RCC 7860 (cell line): ENCODE results near the gene PITX3.

Source experiments
- DNase-seq: peaks from one replicate; pipeline ENCODE4 v3.0.0-alpha.2; 2015; ENCODE audit warnings: low spot score
- FAIRE-seq: peaks from 2 replicates; lab custom pipeline; 2012; peaks lifted over from hg19 to GRCh38; lab: Jason Lieb, UNC

Gene PITX3

DNA sequence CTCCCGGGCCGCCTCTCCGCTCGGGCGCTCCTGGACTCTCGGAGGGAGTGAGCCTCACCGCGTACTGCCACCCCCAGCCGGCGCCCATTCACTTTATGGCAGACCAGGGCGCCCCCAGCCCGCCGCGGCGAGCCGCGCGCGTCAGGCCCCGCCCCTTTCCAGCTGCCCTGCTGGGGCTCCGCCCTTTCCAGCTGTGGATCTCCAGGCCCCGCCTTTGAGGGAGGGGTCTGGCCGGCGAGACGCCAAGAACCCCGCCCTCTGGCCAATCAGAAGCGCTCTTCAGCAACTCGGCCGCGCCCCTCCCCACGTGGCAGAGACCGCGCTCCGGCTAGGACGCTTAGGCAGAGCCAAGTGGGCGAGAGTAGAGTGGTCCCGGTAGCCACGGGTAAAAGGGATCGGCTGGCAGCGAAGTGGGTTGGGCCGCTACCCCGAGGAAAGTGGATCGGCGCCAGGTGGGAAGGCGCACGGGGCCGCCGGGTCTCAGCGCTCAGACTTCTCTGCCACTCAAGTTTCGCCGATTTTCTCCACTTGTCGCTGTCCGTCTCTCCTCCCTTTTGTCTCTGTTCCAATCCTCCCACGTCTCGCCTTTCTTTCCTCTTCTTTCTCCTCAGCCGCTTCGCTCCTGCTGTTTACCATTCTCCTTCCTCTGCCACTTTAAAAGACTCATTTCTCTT, at the start of gene PITX3:
Gene PITX3, minus strand, starts transcription at position 69 of the 674 bp plus-strand sequence. CDS start 9,432 bp downstream, outside the sequence.
- DNase-seq (no peak), FAIRE-seq (no peak)

DNA sequence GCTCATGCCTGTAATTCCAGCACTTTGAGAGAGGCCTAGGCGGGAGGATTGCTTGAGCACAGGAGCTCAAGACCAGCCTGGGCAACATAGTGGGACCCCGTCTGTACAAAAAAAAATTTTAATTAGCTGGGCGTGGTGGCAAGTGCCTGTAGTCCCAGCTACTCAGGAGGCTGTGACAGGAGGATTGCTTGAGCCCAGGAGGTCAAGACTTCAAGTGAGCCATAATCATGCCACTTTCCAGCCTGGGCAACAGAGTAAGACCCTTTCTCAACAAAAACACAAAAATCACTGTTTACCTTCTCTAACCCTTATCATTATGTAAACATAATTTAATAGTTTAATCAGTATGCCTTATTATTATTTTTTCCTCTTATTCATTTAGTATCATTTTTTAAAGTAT, 48.5 kb upstream of the PITX3 start:
- FAIRE-seq (no peak), DNase-seq (no peak)

DNA sequence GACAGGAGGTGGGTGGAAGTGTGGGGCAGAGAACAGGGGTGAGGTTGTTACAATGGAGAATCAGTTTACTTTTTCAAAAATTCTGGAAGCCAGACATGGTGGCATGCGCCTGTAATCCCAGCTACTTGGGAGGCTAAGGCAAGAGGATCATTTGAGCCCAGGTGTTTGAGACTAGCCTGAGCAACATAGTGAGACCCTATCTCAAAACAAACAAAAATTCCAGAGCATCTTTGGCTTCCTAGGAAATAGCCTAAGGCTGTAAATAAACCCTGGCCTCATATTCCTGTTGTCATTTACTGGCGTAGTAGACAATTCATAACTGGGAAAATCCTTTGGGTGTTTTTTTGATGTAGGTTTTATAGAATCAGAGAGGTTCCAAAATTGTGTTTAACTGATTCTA, 48.0 kb upstream of the PITX3 start:
- no peak for DNase-seq
- no peak for FAIRE-seq

DNA sequence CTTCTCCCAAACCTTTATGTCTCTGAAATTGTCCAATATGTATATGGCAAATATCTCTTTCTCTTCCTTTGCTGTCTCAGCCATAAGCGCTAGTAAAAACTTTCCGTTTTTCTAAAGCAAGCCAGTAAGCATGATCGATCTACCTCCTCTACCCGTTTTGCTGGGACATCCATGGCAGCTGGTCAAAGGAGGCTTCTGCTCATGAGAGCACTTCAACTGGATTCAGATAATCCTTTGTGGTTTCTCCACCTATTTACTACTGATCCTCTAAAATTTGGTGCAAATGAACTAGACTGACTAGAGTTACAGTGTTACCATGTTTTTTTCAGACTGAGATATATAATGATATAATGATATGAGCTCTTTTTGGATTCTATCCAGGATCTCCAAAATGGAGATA, 46.7 kb upstream of the PITX3 start:
- no peak for FAIRE-seq

DNA sequence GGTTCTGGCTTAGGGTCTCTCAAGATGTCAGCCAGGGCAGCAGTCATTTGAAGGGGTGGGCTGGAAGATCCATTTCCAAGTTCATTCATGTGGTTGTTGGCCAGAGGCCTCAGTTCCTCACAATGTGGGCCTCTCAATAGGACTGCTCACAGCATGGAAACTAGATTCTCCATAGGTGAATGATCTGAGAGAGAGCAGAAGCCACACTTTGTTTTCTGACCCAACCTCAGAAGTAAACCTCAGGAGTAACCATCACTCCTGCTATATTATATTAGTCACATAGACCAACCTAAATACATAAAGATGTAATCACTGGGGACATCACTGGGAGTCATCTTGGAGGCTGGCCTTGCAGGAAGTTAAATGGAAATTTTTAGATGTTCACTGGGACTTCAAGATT, 46.2 kb upstream of the PITX3 start:
- no peak for FAIRE-seq
- DNase-seq: peak; percentile 34

More for the DNA sequence above, 46.7 kb upstream of the PITX3 start:
- DNase-seq: no peak

DNA sequence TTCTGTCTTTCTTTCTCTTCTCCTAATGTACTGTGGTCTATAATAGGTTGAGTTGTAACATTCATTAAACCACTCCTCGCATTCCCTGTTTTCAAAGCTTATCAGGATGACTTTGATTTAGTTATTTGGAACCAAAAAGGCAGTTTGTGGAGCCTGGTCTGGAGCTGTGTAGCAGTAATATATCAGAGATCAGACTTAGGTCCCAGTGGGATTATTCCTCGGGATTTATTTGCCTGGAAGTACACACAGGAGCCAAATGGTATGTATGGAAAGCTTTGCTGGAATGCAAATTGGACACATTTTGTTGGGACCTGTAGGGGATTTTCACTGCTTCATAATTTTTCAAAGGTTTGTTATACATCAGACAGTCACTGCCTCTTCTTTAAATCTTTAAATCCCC, 44.9 kb upstream of the PITX3 start:
- FAIRE-seq (no peak), DNase-seq (no peak)

DNA sequence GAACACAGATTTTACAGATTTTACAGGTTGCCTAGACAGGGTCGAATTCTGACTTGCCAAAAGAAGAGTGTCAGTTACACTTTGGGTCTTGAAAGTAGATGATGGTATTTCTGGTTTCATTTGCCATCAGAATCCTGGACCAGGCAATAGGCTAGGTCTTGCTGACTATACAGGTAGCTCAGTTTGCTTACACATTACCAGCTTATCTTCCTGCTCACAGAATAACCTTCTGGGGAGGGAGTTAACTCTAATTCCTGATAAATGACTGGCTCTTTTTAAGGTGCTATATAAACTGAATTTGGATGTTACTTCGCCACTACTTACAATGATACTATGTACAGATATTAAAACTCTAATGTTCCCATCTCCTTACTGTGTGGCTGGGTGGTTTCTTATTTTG, 43.8 kb upstream of the PITX3 start:
- FAIRE-seq (no peak), DNase-seq (no peak)

DNA sequence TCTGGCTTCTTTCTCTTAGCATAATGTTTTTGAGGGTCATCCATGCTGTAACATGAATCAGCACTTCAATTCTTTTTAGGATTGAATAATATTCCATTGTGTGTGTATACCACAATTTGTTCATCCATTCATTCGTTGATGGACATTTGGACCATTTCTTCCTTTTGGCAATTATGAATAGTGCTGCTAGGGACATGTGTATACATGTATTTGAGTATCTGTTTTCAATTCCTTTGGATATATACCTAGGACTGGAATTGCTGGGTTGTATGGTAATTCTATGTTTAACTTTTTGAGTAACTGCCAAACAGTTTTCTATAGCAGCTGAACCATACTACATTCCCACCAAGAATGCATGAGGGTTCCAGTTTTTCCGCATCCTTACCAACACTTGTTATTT, 43.2 kb upstream of the PITX3 start:
- DNase-seq (no peak), FAIRE-seq (no peak)

DNA sequence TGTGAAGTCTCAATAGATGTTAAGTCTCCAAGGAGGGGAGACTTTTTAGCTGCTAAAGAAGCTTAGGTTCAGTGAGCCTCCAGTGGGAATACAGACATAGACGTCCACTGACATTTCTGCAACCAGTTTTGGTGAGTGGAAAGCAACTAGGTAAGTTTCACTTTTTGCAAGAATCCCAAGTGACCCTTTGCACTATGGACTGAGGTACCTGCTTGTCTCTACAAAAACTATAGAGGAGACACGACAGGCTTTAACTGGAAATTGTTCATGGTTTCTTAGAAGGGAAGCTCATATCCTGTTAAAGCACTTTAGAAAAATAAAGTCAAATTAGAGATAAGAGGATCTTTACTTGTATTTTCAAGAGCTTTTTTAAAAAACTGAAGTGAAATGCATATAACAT, 42.6 kb upstream of the PITX3 start:
- FAIRE-seq (no peak), DNase-seq (no peak)

DNA sequence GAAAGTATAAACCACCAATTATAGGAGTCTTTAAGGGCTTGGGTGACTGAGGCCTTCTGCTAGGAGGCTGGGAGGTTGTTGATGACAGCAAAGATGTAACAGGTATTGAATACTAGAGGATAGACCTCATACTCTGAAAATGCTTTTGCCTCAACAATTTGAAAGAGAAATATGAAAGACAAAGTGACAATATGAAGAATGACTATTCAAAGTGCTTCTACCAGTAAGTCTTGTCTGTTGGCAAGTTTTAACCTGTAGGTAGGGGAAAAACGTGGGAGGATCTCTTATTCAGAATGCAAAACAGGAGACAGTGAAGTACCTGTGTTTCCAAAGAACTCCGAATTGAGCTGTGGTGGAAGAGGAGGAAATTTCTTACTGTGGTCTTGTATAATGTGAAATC, 42.2 kb upstream of the PITX3 start:
- DNase-seq (no peak), FAIRE-seq (no peak)

DNA sequence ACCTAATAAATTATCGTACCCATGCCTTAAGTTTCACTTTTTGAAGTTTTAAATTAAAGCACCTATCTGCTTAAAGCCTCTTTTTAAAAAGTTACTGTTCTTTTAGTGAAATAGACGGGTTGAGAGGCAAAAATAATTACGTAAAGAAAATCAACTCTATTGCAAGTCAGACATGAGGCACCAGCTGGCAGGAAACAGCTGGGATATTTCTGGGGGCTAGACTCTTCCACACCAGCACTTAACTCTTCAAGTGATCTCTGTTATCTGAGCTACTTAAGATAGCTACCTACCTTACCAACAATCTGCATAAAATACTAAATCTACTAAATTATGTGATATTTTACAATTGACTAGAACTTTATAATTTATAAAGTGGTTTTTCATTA, 39.8 kb upstream of the PITX3 start:
- no peak for DNase-seq
- FAIRE-seq: no peak

DNA sequence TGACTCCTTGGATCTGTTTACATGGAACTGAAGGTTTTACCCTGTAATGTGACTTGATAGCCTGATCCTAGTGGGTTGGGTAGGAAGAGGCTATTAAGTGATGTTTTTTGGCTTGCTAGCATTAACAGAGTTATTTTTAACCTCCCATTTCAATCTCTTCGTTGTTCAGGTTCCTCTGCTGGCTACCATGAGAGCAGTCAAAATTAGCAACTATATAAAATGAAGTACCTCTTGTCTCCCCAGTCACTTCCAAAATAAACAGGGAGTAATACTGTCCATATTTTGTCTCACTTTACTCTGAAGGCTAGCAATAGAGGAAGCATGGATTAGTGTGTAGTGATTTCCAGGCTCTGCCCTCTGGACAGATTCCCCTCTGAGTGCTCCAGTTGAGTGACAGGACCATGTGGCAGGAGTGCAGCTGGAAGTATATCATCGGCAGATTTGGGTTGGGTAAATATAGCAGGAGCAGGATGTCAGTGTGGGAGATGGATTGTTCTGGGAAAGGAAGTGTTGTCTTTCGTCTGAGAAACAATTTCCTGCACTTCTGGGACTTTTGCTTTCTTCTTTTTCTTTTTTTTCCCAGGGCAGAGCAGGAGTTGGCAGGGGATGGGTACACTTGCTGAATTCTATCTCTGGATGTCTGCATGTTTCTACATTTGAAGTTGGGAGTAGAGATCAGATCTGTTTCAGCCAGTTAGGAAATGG, 39.2 kb upstream of the PITX3 start:
- DNase-seq (no peak), FAIRE-seq (no peak)

DNA sequence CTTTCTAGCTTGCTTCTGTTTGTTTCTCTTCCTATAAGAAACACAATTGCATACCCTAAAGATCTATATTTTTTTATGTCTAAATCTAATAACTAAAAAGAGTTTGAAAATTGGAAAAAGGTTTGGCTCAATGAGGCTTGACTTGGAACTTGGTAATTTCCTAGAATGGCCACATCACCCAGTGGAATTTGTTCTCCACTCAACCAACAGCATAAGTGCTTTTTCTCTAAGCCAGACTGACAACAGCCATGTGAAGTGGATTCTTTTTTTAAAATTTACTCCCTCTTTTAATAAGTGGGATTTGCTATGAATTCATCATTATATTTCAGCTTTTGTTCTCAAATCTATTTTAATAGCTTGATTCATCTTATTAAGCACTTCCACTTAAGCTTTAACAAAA, 37.8 kb upstream of the PITX3 start:
- no peak for DNase-seq
- no peak for FAIRE-seq

DNA sequence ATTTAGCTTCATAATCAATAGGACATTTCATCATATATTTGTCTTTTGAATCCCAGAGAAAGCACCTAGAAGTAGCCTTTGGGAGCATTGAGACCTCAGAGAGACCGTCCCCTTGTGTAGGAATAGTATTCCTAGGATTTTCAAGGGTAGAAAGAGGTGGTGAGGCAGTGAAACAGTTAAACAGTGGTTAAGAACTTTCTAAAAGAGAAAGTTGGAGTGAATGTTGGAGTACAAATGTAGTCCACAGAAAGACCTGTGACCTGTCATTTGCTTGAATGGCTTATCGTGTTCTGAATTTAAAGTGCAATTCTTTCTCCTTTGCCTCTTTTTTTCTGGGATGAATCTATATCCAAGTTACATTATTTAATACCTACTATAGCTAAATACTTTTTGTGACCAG, 34.0 kb upstream of the PITX3 start:
- FAIRE-seq (no peak), DNase-seq (no peak)

DNA sequence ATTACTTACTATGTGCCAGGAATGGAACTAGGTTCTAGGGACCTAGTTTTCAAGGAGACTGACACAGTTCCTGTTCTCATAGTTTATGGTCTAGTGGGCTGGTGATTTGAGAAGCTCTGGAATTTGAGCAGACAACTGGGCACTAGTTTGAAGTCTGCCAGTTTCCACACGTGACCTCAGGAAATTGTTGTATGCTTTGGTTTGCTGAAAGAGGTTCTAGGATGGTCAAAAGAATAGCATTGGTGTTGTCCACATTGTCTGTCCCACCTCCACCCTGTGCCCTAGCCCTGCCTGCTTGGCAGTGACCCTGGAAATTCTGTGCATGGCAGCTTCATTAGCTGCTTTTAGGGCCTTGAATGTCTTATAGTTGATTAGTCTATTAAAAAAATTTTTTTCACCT, 32.8 kb upstream of the PITX3 start:
- DNase-seq: no peak
- FAIRE-seq: no peak

DNA sequence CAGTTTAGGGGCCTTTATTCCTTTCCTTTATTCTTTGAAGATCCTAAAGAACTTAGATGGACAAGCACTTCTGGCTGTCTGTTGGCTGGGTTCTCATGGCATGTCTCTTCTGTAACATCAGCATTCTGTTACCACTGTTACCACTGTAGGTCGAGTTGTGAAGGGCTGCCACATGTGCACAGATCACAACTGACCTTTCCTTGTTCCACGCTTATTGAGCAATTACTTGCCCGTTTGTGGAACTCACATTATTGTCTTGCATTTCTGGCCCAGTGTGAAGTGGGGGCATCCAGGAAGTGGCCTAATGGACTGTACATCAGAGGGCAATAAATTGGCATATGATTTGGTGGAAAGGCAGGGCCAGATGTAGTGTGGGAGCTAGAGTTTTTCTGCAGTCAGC, 27.7 kb upstream of the PITX3 start:
- FAIRE-seq: no peak

DNA sequence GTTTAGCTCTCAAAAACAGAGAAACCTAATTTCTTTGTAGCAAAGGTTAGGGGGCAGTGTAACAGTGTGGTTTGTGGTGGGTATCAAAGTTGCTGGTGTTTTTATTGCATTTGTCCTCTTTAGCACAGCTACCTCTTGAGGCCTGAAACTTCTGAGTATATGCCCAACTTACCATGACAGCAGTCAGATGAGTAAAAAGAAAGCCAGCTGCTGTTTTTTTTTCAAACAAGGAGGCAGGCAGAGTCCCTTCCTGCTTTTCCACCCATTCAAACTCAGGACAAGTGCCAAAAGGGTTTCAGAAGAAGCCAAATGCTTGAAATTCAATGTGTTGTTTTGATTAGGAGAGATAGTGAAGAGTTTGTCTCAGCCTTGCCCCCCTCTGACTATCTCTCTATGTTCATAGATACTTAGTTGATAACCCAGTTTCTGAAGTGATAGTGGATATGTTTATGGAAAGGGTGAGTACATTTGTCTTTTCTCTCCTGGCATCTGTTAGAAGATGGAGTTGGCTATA, 27.1 kb upstream of the PITX3 start:
- no peak for FAIRE-seq

More for the DNA sequence above, 27.7 kb upstream of the PITX3 start:
- DNase-seq: no peak

DNA sequence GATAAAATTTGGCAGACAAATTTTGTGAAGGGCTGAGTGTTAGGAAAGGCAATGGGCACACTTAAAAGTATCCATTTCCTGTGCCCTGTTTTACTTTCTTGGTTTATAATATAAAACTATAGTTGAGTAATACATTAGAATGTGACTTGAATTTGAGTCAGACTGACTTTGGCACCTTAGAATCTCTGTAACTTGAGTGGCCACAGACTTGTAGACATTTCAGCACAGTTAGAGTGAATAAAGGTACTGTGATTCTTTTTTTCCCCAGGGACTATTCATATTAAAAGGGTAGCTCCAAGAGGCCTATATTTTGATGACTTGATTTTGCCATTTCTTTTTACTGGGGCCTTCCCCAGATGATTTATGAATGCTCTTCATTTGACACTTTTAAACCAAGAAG, 26.4 kb upstream of the PITX3 start:
- peak; percentile 57 for FAIRE-seq
- DNase-seq: peak; percentile 37

More for the DNA sequence above, 27.1 kb upstream of the PITX3 start:
- no peak for DNase-seq

DNA sequence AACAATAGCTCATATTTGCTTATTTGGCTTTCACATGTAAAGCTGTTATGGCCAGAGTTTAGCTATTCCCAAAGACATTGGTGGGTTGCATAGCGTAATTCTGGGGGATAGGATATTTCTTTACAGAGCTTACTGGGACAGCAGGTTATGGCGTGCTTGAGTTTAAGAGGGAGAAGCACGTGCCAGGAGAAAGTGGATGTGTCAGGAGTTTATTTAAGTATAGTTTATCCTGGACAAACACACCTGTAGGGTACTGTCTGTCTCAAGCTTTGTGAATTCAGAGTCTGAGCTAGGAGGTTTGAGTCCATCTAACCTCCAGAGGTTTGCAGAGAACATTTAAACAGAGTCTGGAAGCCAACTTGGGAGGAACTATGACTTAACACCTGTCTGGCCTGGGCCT, 25.4 kb upstream of the PITX3 start:
- DNase-seq (no peak), FAIRE-seq (no peak)

DNA sequence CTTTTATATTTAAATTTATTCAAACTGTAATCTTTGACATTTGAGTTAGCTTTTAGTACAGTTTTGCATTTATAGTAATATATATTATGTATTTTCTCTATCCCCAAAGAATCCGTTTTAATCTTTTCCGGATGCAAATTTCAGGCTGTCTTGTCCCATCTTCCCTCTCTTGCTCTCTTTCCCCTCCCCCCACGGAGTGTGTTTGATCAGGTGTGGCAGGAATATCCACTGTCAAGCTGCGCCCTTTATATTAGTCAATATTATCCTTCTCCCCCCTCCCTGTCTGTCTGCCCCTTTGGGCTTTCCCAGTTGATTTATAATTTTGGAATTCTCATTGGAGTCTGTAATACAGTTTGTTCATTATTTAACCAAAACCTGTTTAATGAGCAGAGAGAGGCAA, 23.1 kb upstream of the PITX3 start:
- no peak for DNase-seq
- no peak for FAIRE-seq

DNA sequence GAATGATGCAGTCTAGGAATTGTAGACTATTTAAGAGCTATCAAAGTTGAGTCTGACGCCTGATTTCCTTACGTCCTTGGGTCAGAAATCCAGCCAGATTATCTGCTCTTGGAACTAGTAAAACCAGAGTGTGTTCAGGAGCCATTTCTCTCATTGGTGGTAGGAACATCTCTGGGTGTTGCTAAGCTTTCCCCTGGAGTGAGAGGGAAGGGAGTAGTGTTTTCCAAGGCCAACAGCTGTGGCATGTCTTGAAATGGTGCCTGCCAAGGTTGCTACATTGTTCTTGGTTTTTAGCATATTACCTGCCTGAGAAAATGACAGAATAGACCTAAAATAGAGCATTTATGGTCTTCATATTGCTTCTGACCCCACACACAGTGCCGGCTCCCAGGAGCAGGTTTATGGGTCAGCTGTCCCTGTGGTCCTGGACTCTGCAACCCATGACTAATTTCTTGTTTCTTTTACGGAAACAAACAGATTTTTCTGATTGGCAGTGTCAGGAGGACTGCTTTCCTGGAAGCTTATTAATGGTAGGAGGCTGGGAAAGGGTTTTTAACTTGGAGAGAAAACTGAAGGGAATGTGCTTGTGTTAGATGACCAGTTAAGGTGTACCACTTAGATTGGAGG, 21.5 kb upstream of the PITX3 start:
- no peak for FAIRE-seq

DNA sequence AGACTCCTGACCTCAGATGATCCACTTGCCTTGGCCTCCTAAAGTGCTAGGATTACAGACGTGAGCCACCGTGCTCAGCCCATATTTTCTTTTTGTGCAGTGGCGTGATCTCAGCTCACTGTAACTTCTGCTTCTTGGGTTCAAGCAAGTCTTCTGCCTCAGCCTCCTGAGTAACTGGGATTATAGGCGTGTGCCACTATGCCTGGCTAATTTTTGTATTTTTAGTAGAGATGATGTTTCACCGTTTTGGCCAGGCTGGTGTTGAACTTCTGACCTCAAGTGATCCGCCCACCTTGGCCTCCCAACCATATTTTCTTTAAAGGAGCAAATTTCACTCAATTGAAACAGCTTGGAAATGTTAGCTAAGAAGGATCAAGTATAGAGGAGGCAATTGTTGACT, 20.5 kb upstream of the PITX3 start:
- no peak for FAIRE-seq
- no peak for DNase-seq

More for the DNA sequence above, 21.5 kb upstream of the PITX3 start:
- DNase-seq: no peak
